MM.1S (cell line): ENCODE measurements around the gene RNGTT.

Source experiments
- DNase-seq: peaks from one replicate; pipeline ENCODE4 v3.0.0-alpha.2; 2015
- H2AFZ ChIP-seq: fragments of 300-600 bp; sonication (generic); 2 replicates; pipeline ENCODE4 v1.6.0; 2016; ENCODE audit warnings: antibody characterized with exemption, low read length
- H3F3A ChIP-seq: fragments of 300-600 bp; sonication (generic); 2 replicates; pipeline ENCODE4 v1.6.1; 2016; ENCODE audit warnings: mild to moderate bottlenecking, antibody characterized with exemption, low read length, moderate library complexity, mixed read lengths; ENCODE audit not compliant: insufficient read depth
- H3K27ac ChIP-seq: fragments of 300-600 bp; sonication (generic); 2 replicates; pipeline ENCODE4 v1.5.1; 2016; ENCODE audit warnings: mild to moderate bottlenecking, low read length
- H3K27me3 ChIP-seq: fragments of 300-600 bp; sonication (generic); replicated peaks from 2 replicates; pipeline ENCODE4 v1.6.0; 2016; ENCODE audit warnings: low read length; ENCODE audit not compliant: insufficient read depth
- H3K36me3 ChIP-seq: fragments of 300-600 bp; sonication (generic); replicated peaks from 2 replicates; pipeline ENCODE4 v1.6.1; 2016; ENCODE audit warnings: mild to moderate bottlenecking, low read length, mixed read lengths; ENCODE audit not compliant: insufficient read depth
- H3K4me1 ChIP-seq: fragments of 300-600 bp; sonication (generic); 2 replicates; pipeline ENCODE4 v1.6.1; 2016; ENCODE audit warnings: low read length, mixed read lengths
- H3K4me2 ChIP-seq: fragments of 300-600 bp; sonication (generic); 2 replicates; pipeline ENCODE4 v1.6.0; 2016; ENCODE audit warnings: low read depth, low read length
- H3K4me3 ChIP-seq: fragments of 300-600 bp; sonication (generic); 2 replicates; pipeline ENCODE4 v1.5.1; 2016; ENCODE audit warnings: low read length, mixed read lengths
- H3K79me2 ChIP-seq: fragments of 300-600 bp; sonication (generic); 2 replicates; pipeline ENCODE4 v1.6.1; 2016; ENCODE audit warnings: mixed run types, low read length, mixed read lengths
- H3K9ac ChIP-seq: fragments of 300-600 bp; sonication (generic); 2 replicates; pipeline ENCODE4 v1.6.1; 2016; ENCODE audit warnings: low read length, mixed read lengths
- H3K9me2 ChIP-seq: fragments of 300-600 bp; sonication (generic); replicated peaks from 2 replicates; pipeline ENCODE4 v1.6.1; 2016; ENCODE audit warnings: mild to moderate bottlenecking, low read length, mixed read lengths; ENCODE audit not compliant: insufficient read depth
- H3K9me3 ChIP-seq: fragments of 300-600 bp; sonication (generic); replicated peaks from 2 replicates; pipeline ENCODE4 v1.6.1; 2016; ENCODE audit warnings: mild to moderate bottlenecking, low read length, mixed read lengths; ENCODE audit not compliant: insufficient read depth
- H4K20me1 ChIP-seq: fragments of 300-600 bp; sonication (generic); 2 replicates; pipeline ENCODE4 v1.6.1; 2016; ENCODE audit warnings: mild to moderate bottlenecking, low read length, moderate library complexity, mixed read lengths; ENCODE audit not compliant: insufficient read depth
- EZH2 ChIP-seq: fragments of 300-600 bp; sonication (generic); optimal IDR thresholded peaks from 2 replicates; pipeline ENCODE3; 2017; ENCODE audit warnings: low read depth, mild to moderate bottlenecking, antibody characterized with exemption, low read length, mixed read lengths
- EZH2phosphoT487 ChIP-seq: fragments of 300-600 bp; sonication (generic); IDR thresholded peaks from 2 replicates; pipeline ENCODE4 v1.6.1; 2018; ENCODE audit warnings: antibody characterized with exemption, low read length
- TF ChIP-seq, protein P1 (sequence below): fragments of 300-600 bp; sonication (generic); IDR thresholded peaks from 2 replicates; pipeline ENCODE4 v1.5.1; 2016; ENCODE audit warnings: antibody characterized with exemption, low read length, mixed read lengths

Gene RNGTT

DNA sequence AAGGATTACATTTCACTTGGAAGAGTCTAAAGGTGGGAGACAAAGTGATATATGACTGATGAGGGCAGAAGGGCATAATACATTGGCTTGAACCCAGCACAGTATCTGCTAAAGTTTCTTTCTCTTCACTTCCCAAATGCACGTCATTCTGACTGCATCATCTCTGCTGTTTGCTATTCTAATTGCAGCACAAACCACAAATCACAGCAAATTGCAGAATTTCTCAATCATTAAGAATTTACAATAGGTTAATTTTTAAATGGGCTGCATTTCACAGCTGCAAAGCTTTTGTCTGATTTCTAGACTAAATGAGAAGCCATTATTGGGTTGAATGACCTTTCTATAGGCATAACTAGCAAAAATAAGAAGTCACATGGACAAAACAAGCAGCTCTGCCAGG, 337.0 kb downstream of the RNGTT start:
- no peaks in the 10 kb centered on the region; the same call in 1 of the 2 replicates for H3K4me1 ChIP-seq
- H3K27ac ChIP-seq = no peak overlapping the region
- H3K4me2 ChIP-seq = no peak overlapping the region
- no peaks in the 10 kb centered on the region for H3K9me2 ChIP-seq
- no peaks in the 10 kb centered on the region for H3K27me3 ChIP-seq
- no peak overlapping the region for H2AFZ ChIP-seq
- no peaks in the 10 kb centered on the region for H3F3A ChIP-seq
- DNase-seq = no peak
- H3K4me3 ChIP-seq = no peak overlapping the region
- no peaks in the 10 kb centered on the region for H3K79me2 ChIP-seq
- no peaks in the 10 kb centered on the region for H3K9me3 ChIP-seq
- TF ChIP-seq, protein P1, sequence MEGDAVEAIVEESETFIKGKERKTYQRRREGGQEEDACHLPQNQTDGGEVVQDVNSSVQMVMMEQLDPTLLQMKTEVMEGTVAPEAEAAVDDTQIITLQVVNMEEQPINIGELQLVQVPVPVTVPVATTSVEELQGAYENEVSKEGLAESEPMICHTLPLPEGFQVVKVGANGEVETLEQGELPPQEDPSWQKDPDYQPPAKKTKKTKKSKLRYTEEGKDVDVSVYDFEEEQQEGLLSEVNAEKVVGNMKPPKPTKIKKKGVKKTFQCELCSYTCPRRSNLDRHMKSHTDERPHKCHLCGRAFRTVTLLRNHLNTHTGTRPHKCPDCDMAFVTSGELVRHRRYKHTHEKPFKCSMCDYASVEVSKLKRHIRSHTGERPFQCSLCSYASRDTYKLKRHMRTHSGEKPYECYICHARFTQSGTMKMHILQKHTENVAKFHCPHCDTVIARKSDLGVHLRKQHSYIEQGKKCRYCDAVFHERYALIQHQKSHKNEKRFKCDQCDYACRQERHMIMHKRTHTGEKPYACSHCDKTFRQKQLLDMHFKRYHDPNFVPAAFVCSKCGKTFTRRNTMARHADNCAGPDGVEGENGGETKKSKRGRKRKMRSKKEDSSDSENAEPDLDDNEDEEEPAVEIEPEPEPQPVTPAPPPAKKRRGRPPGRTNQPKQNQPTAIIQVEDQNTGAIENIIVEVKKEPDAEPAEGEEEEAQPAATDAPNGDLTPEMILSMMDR = no peak
- TF ChIP-seq EZH2 (no peak), EZH2phosphoT487 (no peak)
- no peaks in the 10 kb centered on the region for H4K20me1 ChIP-seq
- H3K36me3 ChIP-seq = no peaks in the 10 kb centered on the region
- H3K9ac ChIP-seq = no peak overlapping the region

DNA sequence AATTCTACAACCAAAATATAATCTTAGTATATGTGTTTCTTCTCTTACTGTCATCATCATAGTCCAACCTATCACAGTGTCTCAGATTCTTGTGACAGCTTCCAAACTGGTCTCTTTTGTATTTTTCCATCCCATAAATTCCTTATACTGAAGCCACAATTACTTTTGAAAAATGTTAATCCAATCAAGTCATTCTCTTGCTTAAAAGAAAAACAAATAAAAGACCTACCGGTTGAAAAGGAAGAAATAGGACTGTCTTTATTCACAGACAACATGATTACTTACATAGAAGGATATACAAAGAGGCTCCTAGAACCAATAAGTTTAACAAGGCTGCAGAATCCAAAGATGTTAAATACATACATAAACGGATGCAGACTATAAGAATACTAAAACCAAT, 339.9 kb downstream of the RNGTT start:
- TF ChIP-seq EZH2 (no peak), EZH2phosphoT487 (no peak)
- TF ChIP-seq, protein P1 = no peak
- H4K20me1 ChIP-seq = no peaks in the 10 kb centered on the region
- H3K27ac ChIP-seq = no peak overlapping the region
- H3K9me2 ChIP-seq = no peaks in the 10 kb centered on the region
- no peak overlapping the region for H3K9ac ChIP-seq
- H3F3A ChIP-seq = no peaks in the 10 kb centered on the region
- no peak overlapping the region for H3K4me2 ChIP-seq
- H3K36me3 ChIP-seq = no peaks in the 10 kb centered on the region
- H3K27me3 ChIP-seq = no peaks in the 10 kb centered on the region
- H3K4me1 ChIP-seq = no peaks in the 10 kb centered on the region; the same call in 1 of the 2 replicates
- H2AFZ ChIP-seq = no peak overlapping the region
- H3K4me3 ChIP-seq = no peak overlapping the region
- no peaks in the 10 kb centered on the region for H3K79me2 ChIP-seq
- H3K9me3 ChIP-seq = no peaks in the 10 kb centered on the region
- DNase-seq = no peak

DNA sequence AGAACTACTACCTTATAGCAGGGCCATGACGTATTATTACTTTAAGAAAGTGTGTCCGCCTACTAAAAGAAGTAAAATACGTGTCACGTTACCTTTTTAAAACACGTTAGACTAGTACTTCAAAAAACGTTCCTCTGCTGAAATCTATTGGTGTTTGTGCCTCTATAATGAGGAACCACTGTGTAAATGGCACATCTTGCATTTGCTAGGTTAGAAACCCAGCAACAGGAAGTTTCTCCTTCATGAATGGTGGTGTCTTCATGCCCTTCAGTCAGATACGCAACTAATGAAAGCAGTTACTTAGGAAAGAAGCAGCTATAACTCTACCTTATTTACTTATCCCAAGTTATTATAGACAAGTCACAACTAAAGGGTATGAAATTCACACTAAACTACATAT, 343.5 kb downstream of the RNGTT start:
- H3K9me3 ChIP-seq = no peaks in the 10 kb centered on the region

More for the DNA sequence above, 343.5 kb downstream of the RNGTT start:
- DNase-seq = no peak
- peaks cover 13% of the 10 kb centered on the region for H3K4me1 ChIP-seq
- H3K9me2 ChIP-seq = no peaks in the 10 kb centered on the region
- TF ChIP-seq EZH2phosphoT487 (no peak), EZH2 (no peak)
- TF ChIP-seq, protein P1 = no peak
- no peaks in the 10 kb centered on the region for H3K27me3 ChIP-seq
- no peak overlapping the region for H3K9ac ChIP-seq
- H3K36me3 ChIP-seq = no peaks in the 10 kb centered on the region
- peaks cover 13% of the 10 kb centered on the region; the same call in 1 of the 2 replicates for H3F3A ChIP-seq
- H3K79me2 ChIP-seq = no peaks in the 10 kb centered on the region
- no peak overlapping the region for H3K27ac ChIP-seq
- no peak overlapping the region for H3K4me2 ChIP-seq
- H3K4me3 ChIP-seq = no peak overlapping the region
- no peak overlapping the region for H2AFZ ChIP-seq
- no peaks in the 10 kb centered on the region for H4K20me1 ChIP-seq
